H1 (cell line): ENCODE results near the gene GAS6. TPM values are rescaled to one million over a fixed set of nuclear protein-coding genes. Genes with fewer than 3 reads are reported as not detected.

Source experiments
- CTCF ChIA-PET: fragments of 300-600 bp; sonication (Branson Sonifier 250); formaldehyde crosslinking; loops from one replicate; lab custom pipeline; 2021; ENCODE audit not compliant: partially characterized antibody; lab: Charles Lee
- POLR2A ChIA-PET: fragments of 300-600 bp; sonication (Branson Sonifier 250); formaldehyde crosslinking; loops from one replicate; lab custom pipeline; 2021; ENCODE audit warnings: inconsistent platforms; ENCODE audit not compliant: partially characterized antibody; lab: Charles Lee
- DNase-seq, 2 experiments: peaks; one replicate each; pipeline versions ENCODE4 v3.0.0 to v3.0.0-alpha.2; 2010 to 2022; ENCODE audit warnings: low spot score in 2 of 2, low read depth in 1 of 2, mixed read lengths in 1 of 2
- FAIRE-seq: peaks from 2 replicates; lab custom pipeline; 2011; peaks lifted over from hg19 to GRCh38; lab: Jason Lieb, UNC
- H2AFZ ChIP-seq: 2 replicates; pipeline ENCODE4 v1.8.1; 2012; ENCODE audit warnings: low read length, inconsistent platforms
- H2AK5ac ChIP-seq: 2 replicates; pipeline ENCODE4 v1.6.1; 2013; ENCODE audit warnings: low read depth, low read length
- H2BK120ac ChIP-seq: replicated peaks from 2 replicates; pipeline ENCODE3; 2013; ENCODE audit warnings: low read depth, low read length, inconsistent platforms
- H2BK12ac ChIP-seq: 2 replicates; pipeline ENCODE4 v1.6.1; 2013; ENCODE audit warnings: low read depth, low read length
- H2BK15ac ChIP-seq: 2 replicates; pipeline ENCODE4 v1.6.1; 2013; ENCODE audit warnings: low read length
- H2BK20ac ChIP-seq: 2 replicates; pipeline ENCODE4 v1.6.1; 2013; ENCODE audit warnings: low read length
- H2BK5ac ChIP-seq: 2 replicates; pipeline ENCODE4 v1.6.1; 2013; ENCODE audit warnings: low read depth, low read length
- H3K14ac ChIP-seq: 2 replicates; pipeline ENCODE4 v1.6.1; 2013; ENCODE audit warnings: inconsistent platforms; ENCODE audit not compliant: insufficient read length
- H3K18ac ChIP-seq: 2 replicates; pipeline ENCODE4 v1.6.1; 2013; ENCODE audit warnings: low read length; ENCODE audit errors: extremely low read depth
- H3K23ac ChIP-seq: 2 replicates; pipeline ENCODE4 v1.6.1; 2013; ENCODE audit warnings: inconsistent platforms; ENCODE audit not compliant: insufficient read length
- H3K23me2 ChIP-seq: 2 replicates; pipeline ENCODE4 v1.6.1; 2013; ENCODE audit warnings: low read depth, low read length
- H3K27ac ChIP-seq: 2 replicates; pipeline ENCODE4 v1.6.1; 2011; ENCODE audit warnings: low read depth, low read length, inconsistent platforms
- H3K27me3 ChIP-seq, 4 experiments: replicated peaks in 1 of 4; 1 replicate in 1 of 4; 2 replicates in 3 of 4; pipeline versions ENCODE4 v1.6.1 to v1.8.1; 2011 to 2013; ENCODE audit warnings: low read length in 3 of 4, mild to moderate bottlenecking in 3 of 4, inconsistent platforms in 2 of 4, mixed read lengths in 2 of 4, moderate library complexity in 1 of 4; ENCODE audit not compliant: control insufficient read depth in 3 of 4, insufficient read depth in 3 of 4; ENCODE audit errors: extremely low read depth in 1 of 4
- H3K36me3 ChIP-seq, 4 experiments: 2 replicates each; pipeline versions ENCODE4 v1.6.1 to v1.8.1; 2011 to 2013; ENCODE audit warnings: mild to moderate bottlenecking in 4 of 4, low read length in 3 of 4, moderate library complexity in 2 of 4, control low read depth in 1 of 4, inconsistent platforms in 1 of 4; ENCODE audit not compliant: insufficient read depth in 4 of 4, control insufficient read depth in 2 of 4
- H3K4ac ChIP-seq: replicated peaks from 2 replicates; pipeline ENCODE3; 2013; ENCODE audit warnings: low read length, low read depth, mixed read lengths, inconsistent platforms; ENCODE audit not compliant: insufficient read length
- H3K4me1 ChIP-seq, 4 experiments: replicated peaks in 1 of 4; 1 replicate in 1 of 4; 2 replicates in 3 of 4; pipeline versions ENCODE4 v1.6.1 to v1.8.1; 2011 to 2013; ENCODE audit warnings: low read length in 3 of 4, inconsistent platforms in 2 of 4, mixed read lengths in 1 of 4; ENCODE audit not compliant: insufficient read depth in 4 of 4, control insufficient read depth in 3 of 4
- H3K4me2 ChIP-seq, 2 experiments: 2 replicates each; pipeline versions ENCODE4 v1.6.1 to v1.8.1; 2011 to 2013; ENCODE audit warnings: low read depth in 2 of 2, low read length in 2 of 2, control low read depth in 1 of 2, inconsistent platforms in 1 of 2, mild to moderate bottlenecking in 1 of 2; ENCODE audit not compliant: insufficient read depth in 1 of 2
- H3K4me3 ChIP-seq, 4 experiments: fragments of 200-600, 300-600 bp in 1 of 4; sonication (generic), shearing (Covaris generic), sonication (Bioruptor Twin) in 1 of 4; 2 replicates each; pipeline versions ENCODE4 v1.5.1 to v1.8.1; 2011 to 2016; ENCODE audit warnings: low read length in 4 of 4, low read depth in 3 of 4, control low read depth in 2 of 4, inconsistent platforms in 2 of 4, mild to moderate bottlenecking in 2 of 4, mixed read lengths in 1 of 4, moderate library complexity in 1 of 4; ENCODE audit not compliant: insufficient read depth in 2 of 4; ENCODE audit errors: extremely low read depth in 1 of 4
- H3K56ac ChIP-seq: replicated peaks from 2 replicates; pipeline ENCODE3; 2013; ENCODE audit warnings: low read depth, mild to moderate bottlenecking, mixed read lengths, low read length, inconsistent platforms; ENCODE audit not compliant: insufficient read length
- H3K79me1 ChIP-seq: 2 replicates; pipeline ENCODE4 v1.6.1; 2013; ENCODE audit warnings: low read depth, low read length, control low read depth
- H3K79me2 ChIP-seq, 2 experiments: 2 replicates each; pipeline versions ENCODE4 v1.6.1 to v1.8.1; 2012 to 2013; ENCODE audit warnings: low read length in 2 of 2, mild to moderate bottlenecking in 2 of 2, inconsistent platforms in 1 of 2; ENCODE audit not compliant: insufficient read depth in 2 of 2, control insufficient read depth in 1 of 2
- H3K9ac ChIP-seq, 4 experiments: replicated peaks in 1 of 4; 1 replicate in 1 of 4; 2 replicates in 3 of 4; pipeline versions ENCODE4 v1.6.1 to v1.8.1; 2011 to 2013; ENCODE audit warnings: low read depth in 3 of 4, low read length in 3 of 4, control low read depth in 2 of 4, mild to moderate bottlenecking in 2 of 4, moderate library complexity in 2 of 4, inconsistent platforms in 1 of 4; ENCODE audit errors: extremely low read depth in 1 of 4
- H3K9me3 ChIP-seq, 2 experiments: 2 replicates each; pipeline versions ENCODE4 v1.6.1 to v1.8.1; 2012 to 2013; ENCODE audit warnings: mild to moderate bottlenecking in 2 of 2, moderate library complexity in 2 of 2, control low read depth in 1 of 2, inconsistent platforms in 1 of 2, low read depth in 1 of 2, low read length in 1 of 2, mixed read lengths in 1 of 2; ENCODE audit not compliant: insufficient read depth in 2 of 2
- H4K20me1 ChIP-seq, 2 experiments: replicated peaks in 1 of 2; 2 replicates each; pipeline versions ENCODE3 to v1.8.1; 2011 to 2013; ENCODE audit warnings: inconsistent platforms in 2 of 2, low read length in 2 of 2, mild to moderate bottlenecking in 1 of 2; ENCODE audit not compliant: insufficient read depth in 2 of 2, control insufficient read depth in 1 of 2
- H4K5ac ChIP-seq: 2 replicates; pipeline ENCODE4 v1.6.1; 2013; ENCODE audit warnings: low read length, low read depth, mixed read lengths, inconsistent platforms; ENCODE audit not compliant: insufficient read length
- H4K8ac ChIP-seq: 2 replicates; pipeline ENCODE4 v1.8.0; 2013; ENCODE audit warnings: mild to moderate bottlenecking, moderate library complexity, low read length, inconsistent platforms; ENCODE audit not compliant: insufficient read depth; ENCODE audit errors: extremely low read depth
- H4K91ac ChIP-seq: replicated peaks from 2 replicates; pipeline ENCODE3; 2013; ENCODE audit warnings: low read length, mixed read lengths, inconsistent platforms; ENCODE audit not compliant: insufficient read length
- ASH2L ChIP-seq: fragments of 200-600, 300-600 bp; sonication (generic); IDR thresholded peaks from one replicate; pipeline ENCODE4 v1.7.1; 2017; ENCODE audit warnings: low read length
- CHD1 ChIP-seq: IDR thresholded peaks from 2 replicates; pipeline ENCODE4 v1.6.1; 2012; ENCODE audit warnings: low read depth, low read length, improper control_type of control experiment
- CHD2 ChIP-seq: IDR thresholded peaks from 2 replicates; pipeline ENCODE4 v1.6.1; 2012; ENCODE audit warnings: low read length, improper control_type of control experiment
- TCF12 ChIP-seq: IDR thresholded peaks from 2 replicates; pipeline ENCODE4 v1.6.1; 2011; ENCODE audit warnings: low read depth, mild to moderate bottlenecking, low read length
- WGBS, 2 experiments: shearing (Covaris generic) in 1 of 2; methylation state at CpG; one replicate each; pipeline versions ENCODE4 v1.1.6 to v1.1.7; 2013 to 2015; ENCODE audit warnings: low lambda C conversion rate in 2 of 2, mixed read lengths in 2 of 2, inconsistent platforms in 1 of 2, low coverage in 1 of 2, missing lambda C conversion rate in 1 of 2; ENCODE audit not compliant: insufficient replicate concordance in 2 of 2, insufficient coverage in 1 of 2, insufficient read length in 1 of 2; ENCODE audit errors: extremely low coverage in 1 of 2, missing lambda C conversion rate in 1 of 2; 5-methylcytosine and 5-hydroxymethylcytosine counted together
- polyA plus RNA-seq, 7 experiments: library from polyadenylated mRNA; depleted of rRNA in 3 of 7; stranded (reverse) in 5 of 7; unstranded in 2 of 7; fragments of >200 nt in 5 of 7; fragments of 200-250 nt in 2 of 7; gene quantifications; 1 replicate in 5 of 7; 2 replicates in 1 of 7; 4 replicates in 1 of 7; pipeline versions ENCODE4 v1.2.1 to v1.2.3, GENCODE V29; 2011 to 2013; ENCODE audit warnings: missing spikeins in 2 of 7, mixed read lengths in 2 of 7
- total RNA-seq: library from RNA; stranded (reverse); fragmentation: NEBNext Ultra II Directional; extraction: Animal tissue kit (Norgen Biotek cat#: 25700); gene quantifications from 2 replicates; pipeline ENCODE4 v1.2.1, GENCODE V29; 2021

Gene GAS6
- total and polyA plus RNA-seq, 2 of the 8 experiments (the other 6 are each of a cell fraction or from before 2014, with no cell fraction given): 18.6 to 31.0 TPM

- H3K9me3 ChIP-seq: no peaks in the 10 kb centered on the region
- no peak overlapping the region for H4K5ac ChIP-seq
- no peak overlapping the region for H3K27ac ChIP-seq
- H2BK120ac ChIP-seq: no peak overlapping the region
- peaks cover 7% of the 10 kb centered on the region; the same call in 1 of the 2 replicates for H3K23me2 ChIP-seq
- H4K20me1 ChIP-seq: peaks cover 0 to 8% of the 10 kb centered on the region in 2 experiments
- H2BK15ac ChIP-seq: no peak overlapping the region
- CTCF ChIA-PET: interaction anchor here (1.2 kb wide), 1 partner anchor 9 kb away, joined by 4 read pairs; no protein-coding TSS in a partner anchor
- TF ChIP-seq CHD2: no peak
- TF ChIP-seq ASH2L: no peak
- no peak for TF ChIP-seq TCF12
- TF ChIP-seq CHD1: no peak
- TF ChIP-seq, all 59 proteins: peak for 0
- Histone ChIP-seq H3K27me3 (no peaks in the 10 kb centered on the region), H3K4me3 (no peak overlapping the region), H2BK20ac (no peak overlapping the region), H2AFZ (no peak overlapping the region), H3K18ac (no peak overlapping the region), H3K56ac (no peak overlapping the region), H3K9ac (no peak overlapping the region), H3K4ac (no peak overlapping the region), H2AK5ac (no peak overlapping the region), H3K14ac (no peak overlapping the region), H4K91ac (no peak overlapping the region), H3K36me3 (no peaks in the 10 kb centered on the region), H3K79me1 (peaks cover 3% of the 10 kb centered on the region; the same call in 1 of the 2 replicates), H4K8ac (no peak overlapping the region; the same call in 1 of the 2 replicates), H3K4me1 (peaks cover 0 to 15% (median 6%) of the 10 kb centered on the region in 4 experiments; a peak in 4 of 7 replicates), H3K23ac (no peak overlapping the region), H2BK12ac (no peak overlapping the region), H3K79me2 (peaks cover 0 to 18% of the 10 kb centered on the region in 2 experiments; a peak in 1 of 4 replicates), H2BK5ac (no peak overlapping the region), H3K4me2 (no peak overlapping the region)
- DNase-seq (peak in 1 of 2 experiments; percentile 31), FAIRE-seq (no peak)
- POLR2A ChIA-PET: interaction anchor here (1.4 kb wide), 1 partner anchor 9 kb away, joined by 3 read pairs; no protein-coding TSS in a partner anchor
- WGBS, 2 experiments: 88% methylated on average over 23 of the region's 23 CpGs; no CpG with 5 or more reads in 1 of the 2 experiments
Observed at GRCh38 chr13:113851826-113852535, 11.9 kb downstream of the GAS6 start.
